ENCODE results near the gene FABP7. TPM values are rescaled to one million over a fixed set of nuclear protein-coding genes. Genes with fewer than 3 reads are reported as not detected.

FABP7 gene
- total RNA-seq, 1 donor from 2014 or later, result not detected

Other genes with a start within 250 kb of the FABP7 start
- 0.20 TPM in 1 of 2 replicates, not detected in the other for gene PKIB, start 169.3 kb upstream of the FABP7 start, total RNA-seq
- gene SMPDL3A, start 9.5 kb downstream of the FABP7 start, total RNA-seq, result 2.4 and 5.4 TPM in 2 replicates
- not detected in 2 replicates for gene CLVS2, start 216.5 kb downstream of the FABP7 start, total RNA-seq

All from lung microvascular endothelial cell (primary cell).